H1 (cell line): Measurements from ENCODE around the gene SRRM3. TPM values are rescaled to one million over a fixed set of nuclear protein-coding genes. Genes with fewer than 3 reads are reported as not detected.

ENCODE experiments used
- ATF2 ChIP-seq: IDR thresholded peaks from 2 replicates; pipeline ENCODE4 v1.6.1; 2012; ENCODE audit warnings: low read length, inconsistent platforms
- ATF3 ChIP-seq: IDR thresholded peaks from 2 replicates; pipeline ENCODE4 v1.6.1; 2011; ENCODE audit warnings: low read depth, mild to moderate bottlenecking, low read length; ENCODE audit not compliant: insufficient read depth
- CEBPB ChIP-seq: IDR thresholded peaks from 2 replicates; pipeline ENCODE4 v1.6.1; 2012; ENCODE audit warnings: low read depth, low read length
- EZH2 ChIP-seq: fragments of 200-600 bp; sonication (generic); IDR thresholded peaks from 2 replicates; pipeline ENCODE4 v1.7.1; 2012; ENCODE audit warnings: low read depth, mild to moderate bottlenecking, moderate library complexity, low read length, inconsistent platforms; ENCODE audit not compliant: severe bottlenecking
- GTF2F1 ChIP-seq: IDR thresholded peaks from 2 replicates; pipeline ENCODE4 v1.6.1; 2012; ENCODE audit warnings: low read depth, low read length, improper control_type of control experiment, borderline replicate concordance
- HDAC2 ChIP-seq, 2 experiments: fragments of 300-600 bp in 1 of 2; sonication (generic) in 1 of 2; IDR thresholded peaks; 2 replicates each; pipeline ENCODE4 v1.6.1; 2011 to 2012; ENCODE audit warnings: low read depth in 2 of 2, low read length in 2 of 2, mild to moderate bottlenecking in 2 of 2, moderate library complexity in 2 of 2, borderline replicate concordance in 1 of 2, inconsistent platforms in 1 of 2
- RXRA ChIP-seq: IDR thresholded peaks from 2 replicates; pipeline ENCODE4 v1.6.1; 2011; ENCODE audit warnings: low read depth, mild to moderate bottlenecking, low read length, moderate library complexity; ENCODE audit not compliant: insufficient read depth
- SIRT6 ChIP-seq: IDR thresholded peaks from one replicate; pipeline ENCODE4 v1.7.1; 2012; ENCODE audit warnings: low read length, inconsistent platforms
- SP1 ChIP-seq: IDR thresholded peaks from 2 replicates; pipeline ENCODE4 v1.6.1; 2011; ENCODE audit warnings: low read depth, low read length
- polyA plus RNA-seq, 7 experiments: library from polyadenylated mRNA; depleted of rRNA in 3 of 7; stranded (reverse) in 5 of 7; unstranded in 2 of 7; fragments of >200 nt in 5 of 7; fragments of 200-250 nt in 2 of 7; gene quantifications; 1 replicate in 5 of 7; 2 replicates in 1 of 7; 4 replicates in 1 of 7; pipeline versions ENCODE4 v1.2.1 to v1.2.3, GENCODE V29; 2011 to 2013; ENCODE audit warnings: missing spikeins in 2 of 7, mixed read lengths in 2 of 7
- total RNA-seq: library from RNA; stranded (reverse); fragmentation: NEBNext Ultra II Directional; extraction: Animal tissue kit (Norgen Biotek cat#: 25700); gene quantifications from 2 replicates; pipeline ENCODE4 v1.2.1, GENCODE V29; 2021

SRRM3 gene
- total and polyA plus RNA-seq, 2 of the 8 experiments (the other 6 are each of a cell fraction or from before 2014, with no cell fraction given) = 10.4 to 17.4 TPM

DNA sequence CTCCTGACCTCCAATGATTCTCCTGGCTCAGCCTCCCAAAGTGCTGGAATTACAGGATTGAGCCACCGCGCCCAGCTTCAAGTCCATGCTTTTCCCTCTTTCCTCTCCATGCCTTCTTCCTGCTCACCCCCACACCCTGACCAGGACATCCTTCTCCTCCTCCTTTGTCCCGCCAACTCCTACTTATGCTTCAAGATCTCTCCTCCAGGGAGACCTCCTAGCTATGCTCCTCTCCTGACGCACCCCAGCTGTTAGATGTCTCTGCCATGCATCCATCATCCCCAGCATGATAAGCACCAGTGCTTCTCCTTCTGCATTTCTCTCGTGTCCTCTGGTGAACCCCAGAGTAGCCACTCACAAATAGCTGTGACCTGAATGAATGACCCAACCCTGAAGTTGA lies 21.1 kb downstream of the SRRM3 start (continued):
- no peak for TF ChIP-seq EZH2
- TF ChIP-seq SP1 = no peak
- no peak for TF ChIP-seq ATF2
- no peak for TF ChIP-seq ATF3
- TF ChIP-seq HDAC2 (IDR thresholded peaks at IDR 0.05; ENCODE audit: borderline replicate concordance in 1 of 2, low read depth in 2 of 2, low read length in 2 of 2) = no peak
- no peak for TF ChIP-seq CEBPB
- TF ChIP-seq GTF2F1 = no peak
- no peak for TF ChIP-seq SIRT6
- no peak for TF ChIP-seq RXRA
